Tibial nerve (tissue), 4 donors: ENCODE data around the gene BPIFB2.

Source experiments
- CTCF ChIP-seq, 5 experiments: fragments of 200-600 bp in 3 of 5; fragments of 450-650 bp in 2 of 5; sonication (generic) in 3 of 5; IDR thresholded peaks; one replicate each; pipeline ENCODE4 v1.5.1; 2016 to 2019; ENCODE audit warnings: antibody characterized with exemption in 5 of 5, mild to moderate bottlenecking in 3 of 5, moderate library complexity in 2 of 5
- EP300 ChIP-seq, 2 donors: sonication (generic); formaldehyde crosslinking; IDR thresholded peaks; one replicate each; pipeline ENCODE4 v1.6.1; 2017; ENCODE audit warnings: antibody characterized with exemption in 2 of 2, mild to moderate bottlenecking in 1 of 2
- POLR2A ChIP-seq, 2 donors: fragments of 450-650 bp; IDR thresholded peaks; one replicate each; pipeline ENCODE4 v1.6.1; 2017; ENCODE audit warnings: antibody characterized with exemption in 2 of 2, mild to moderate bottlenecking in 2 of 2, moderate library complexity in 2 of 2

GRCh38 chr20:33010133-33010504, 2.6 kb downstream of the BPIFB2 start:
- TF ChIP-seq EP300 (IDR thresholded peaks at IDR 0.05): no peak
- no peak for TF ChIP-seq CTCF (IDR thresholded peaks at IDR 0.05)
- TF ChIP-seq POLR2A (IDR thresholded peaks at IDR 0.05): no peak
